GM21619 (cell line): Measurements from ENCODE around the gene DERL3.

Source experiments
- ATAC-seq: cut with Tn5 transposase; IDR thresholded peaks from one replicate; pipeline ENCODE4 v1.9.1; 2021; ENCODE audit not compliant: unreplicated experiment

DERL3 gene

GRCh38 chr22:23847991-23848864 is 9.4 kb upstream of the DERL3 start:
- ATAC-seq, result no peak

- ATAC-seq, result no peak
Observed at GRCh38 chr22:23847310-23847920, 8.6 kb upstream of the DERL3 start.

- no peak for ATAC-seq
Observed at GRCh38 chr22:23846081-23846469, 7.3 kb upstream of the DERL3 start.

GRCh38 chr22:23845265-23846080 is 6.7 kb upstream of the DERL3 start:
- ATAC-seq, result no peak

GRCh38 chr22:23844739-23845202 is 6.0 kb upstream of the DERL3 start:
- no peak for ATAC-seq

GRCh38 chr22:23842599-23842998 is 3.8 kb upstream of the DERL3 start:
- ATAC-seq, result no peak

- ATAC-seq, result no peak
Observed at GRCh38 chr22:23841736-23842445, 3.1 kb upstream of the DERL3 start.

GRCh38 chr22:23841292-23841691 is 2.5 kb upstream of the DERL3 start:
- ATAC-seq, result no peak

GRCh38 chr22:23840026-23840425 is 1.2 kb upstream of the DERL3 start:
- no peak for ATAC-seq

GRCh38 chr22:23837911-23838680 is 710 bp downstream of the DERL3 start:
- ATAC-seq, result peak; percentile 8

- no peak for ATAC-seq
Observed at GRCh38 chr22:23837496-23837859, 1.3 kb downstream of the DERL3 start.

GRCh38 chr22:23836692-23837495 is 1.9 kb downstream of the DERL3 start:
- no peak for ATAC-seq

GRCh38 chr22:23836281-23836680 is 2.5 kb downstream of the DERL3 start:
- ATAC-seq, result no peak

GRCh38 chr22:23835484-23836144 is 3.2 kb downstream of the DERL3 start:
- no peak for ATAC-seq

GRCh38 chr22:23834793-23835483 is 3.9 kb downstream of the DERL3 start:
- ATAC-seq, result no peak

- no peak for ATAC-seq
Observed at GRCh38 chr22:23834406-23834792, 4.4 kb downstream of the DERL3 start.

GRCh38 chr22:23833911-23834317 is 4.9 kb downstream of the DERL3 start:
- ATAC-seq, result no peak

GRCh38 chr22:23833017-23833751 is 5.6 kb downstream of the DERL3 start:
- no peak for ATAC-seq
